NCI-H2107 treated with DMSO at 0.1 percent for 48 hours (cell line): ENCODE measurements around the gene PMP22.
"Not testable (repeated sequence)": the region's sequence is repeated elsewhere in the genome, so short reads cannot be mapped to it uniquely, and the experiment has no call there.

Experiments used
- DNase-seq: peaks from one replicate; lab custom pipeline; 2025; ENCODE audit not compliant: unreplicated experiment; lab: John Stamatoyannopoulos, UW

PMP22 gene

DNA sequence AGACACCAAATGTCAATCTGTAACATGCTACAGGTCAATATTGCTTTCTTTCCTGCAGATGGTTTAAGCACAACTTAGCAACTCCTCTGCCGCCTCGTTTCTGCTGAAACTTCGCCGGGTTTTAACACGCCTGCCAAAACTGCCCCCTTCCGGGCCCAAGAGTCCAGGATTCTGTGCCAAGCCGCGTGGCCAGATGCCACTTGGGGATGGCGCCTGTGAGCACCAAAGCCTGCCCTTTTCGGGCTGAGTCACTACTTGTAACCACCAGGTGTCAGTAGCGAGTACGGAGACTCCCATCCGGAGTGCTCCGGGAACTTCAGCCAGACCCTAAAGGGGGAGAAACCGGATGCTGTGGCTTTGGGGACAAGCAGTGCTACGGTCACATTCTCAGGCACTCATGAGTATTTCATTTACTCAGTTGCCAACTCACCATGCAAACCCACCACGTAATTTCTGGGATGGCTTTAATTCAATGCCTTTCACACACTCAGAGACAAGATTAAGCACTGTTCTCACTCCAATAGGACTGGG is 7.8 kb downstream of the PMP22 start:
- peak; percentile 4 for DNase-seq

DNA sequence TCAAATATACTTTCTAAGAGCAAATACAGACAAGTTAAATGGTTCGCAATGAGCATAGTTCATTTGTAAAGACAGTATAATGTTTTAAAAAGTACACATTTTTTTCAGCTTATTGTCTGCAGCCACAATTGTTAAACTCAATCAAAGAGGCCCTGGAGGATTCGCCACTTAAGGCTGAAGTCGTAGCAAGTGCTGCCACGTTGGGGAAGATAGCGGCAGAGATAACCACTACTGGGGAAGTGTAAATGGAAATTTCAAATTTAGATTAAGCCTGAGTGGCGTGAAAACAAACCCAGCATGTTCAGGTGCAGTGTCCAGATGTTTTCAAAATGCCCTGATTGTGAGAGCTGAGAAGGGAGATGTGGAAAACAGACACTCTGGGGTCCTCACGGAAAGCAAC is 8.4 kb downstream of the PMP22 start:
- DNase-seq: no peak

DNA sequence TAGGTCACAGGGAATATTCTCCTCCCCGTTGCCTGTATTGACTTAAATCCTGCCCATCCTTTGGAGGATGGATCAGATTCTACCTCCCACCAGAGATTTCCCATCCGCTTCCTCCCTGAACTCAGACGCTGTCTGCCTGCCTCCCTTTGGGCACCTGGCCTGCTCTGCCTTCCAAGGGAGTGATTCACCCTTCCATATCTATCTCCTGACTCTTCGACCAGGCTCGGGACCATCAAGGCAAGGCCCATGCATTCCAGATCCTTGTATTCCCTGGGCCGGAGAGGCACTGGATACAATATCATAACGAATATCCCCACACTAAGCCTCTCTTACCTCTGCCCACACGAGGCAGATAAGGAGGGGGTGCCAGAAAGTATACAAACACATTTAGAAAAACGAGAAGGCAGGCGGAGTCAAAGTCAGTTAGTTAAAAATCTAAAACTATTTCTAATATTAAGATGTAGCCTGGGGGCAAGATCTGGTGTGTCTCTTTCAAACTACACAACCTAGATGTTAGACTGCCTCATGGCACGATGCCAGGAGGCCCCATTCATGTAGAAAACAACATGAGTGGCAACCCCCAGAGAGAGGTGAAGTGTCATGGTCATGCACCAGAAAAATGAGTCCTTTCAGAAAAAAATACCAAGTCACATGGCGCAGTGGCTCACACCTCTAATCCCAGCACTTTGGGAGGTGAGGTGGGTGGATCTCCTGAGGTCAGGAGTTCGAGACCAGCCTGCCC is 9.2 kb downstream of the PMP22 start:
- DNase-seq: no peak

DNA sequence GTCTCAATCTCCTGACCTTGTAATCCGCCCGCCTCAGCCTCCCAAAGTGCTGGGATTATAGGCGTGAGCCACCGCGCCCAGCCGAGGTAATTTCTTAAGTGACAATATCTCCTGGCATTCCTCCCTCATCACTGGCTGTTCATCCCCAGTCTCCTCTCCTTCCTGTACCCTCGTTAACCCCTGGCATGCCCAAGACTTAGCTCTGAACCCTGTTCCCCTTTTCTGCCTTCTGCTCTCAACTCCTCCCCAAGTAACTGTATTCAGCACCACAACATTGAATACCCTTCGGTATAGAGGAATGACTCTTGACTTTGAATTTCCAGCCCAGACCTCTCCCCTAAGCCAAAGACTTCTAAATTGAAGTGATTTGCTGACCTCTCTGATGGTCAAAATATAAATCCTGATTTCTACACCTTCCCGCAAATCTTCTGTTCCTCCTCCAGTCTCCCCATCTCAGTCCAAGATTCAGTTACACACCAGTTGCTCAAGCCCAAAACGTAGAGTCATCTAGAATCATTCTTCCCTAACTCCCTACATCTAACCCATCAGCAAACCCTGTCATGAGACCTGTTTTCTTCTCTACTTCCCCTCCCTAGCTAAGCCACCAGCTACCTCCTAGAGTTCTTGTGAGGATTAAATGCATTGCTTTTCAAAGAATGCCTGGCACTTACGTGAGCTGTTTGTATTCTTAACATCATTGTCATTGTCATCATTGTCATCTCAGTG is 14.8 kb downstream of the PMP22 start:
- no peak for DNase-seq

DNA sequence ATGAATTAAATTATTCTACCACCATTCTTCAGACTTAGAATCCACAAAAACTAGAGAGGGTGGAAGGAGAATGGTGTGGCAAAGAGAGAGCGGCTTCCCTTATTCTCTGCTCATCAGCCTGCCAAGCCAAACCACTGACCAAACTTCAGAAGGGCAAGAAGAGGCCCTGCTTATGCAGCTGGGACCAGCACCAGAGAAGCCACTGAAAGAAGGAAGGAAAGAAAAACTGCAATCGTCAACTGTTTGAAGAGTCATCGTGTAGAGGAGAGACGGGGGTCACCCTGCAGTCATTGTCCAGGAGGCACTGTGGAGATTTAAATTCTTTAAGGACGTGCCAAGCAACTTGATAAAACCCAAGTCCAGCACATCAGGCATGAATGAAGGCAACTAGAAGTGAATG is 15.6 kb downstream of the PMP22 start:
- no peak for DNase-seq

DNA sequence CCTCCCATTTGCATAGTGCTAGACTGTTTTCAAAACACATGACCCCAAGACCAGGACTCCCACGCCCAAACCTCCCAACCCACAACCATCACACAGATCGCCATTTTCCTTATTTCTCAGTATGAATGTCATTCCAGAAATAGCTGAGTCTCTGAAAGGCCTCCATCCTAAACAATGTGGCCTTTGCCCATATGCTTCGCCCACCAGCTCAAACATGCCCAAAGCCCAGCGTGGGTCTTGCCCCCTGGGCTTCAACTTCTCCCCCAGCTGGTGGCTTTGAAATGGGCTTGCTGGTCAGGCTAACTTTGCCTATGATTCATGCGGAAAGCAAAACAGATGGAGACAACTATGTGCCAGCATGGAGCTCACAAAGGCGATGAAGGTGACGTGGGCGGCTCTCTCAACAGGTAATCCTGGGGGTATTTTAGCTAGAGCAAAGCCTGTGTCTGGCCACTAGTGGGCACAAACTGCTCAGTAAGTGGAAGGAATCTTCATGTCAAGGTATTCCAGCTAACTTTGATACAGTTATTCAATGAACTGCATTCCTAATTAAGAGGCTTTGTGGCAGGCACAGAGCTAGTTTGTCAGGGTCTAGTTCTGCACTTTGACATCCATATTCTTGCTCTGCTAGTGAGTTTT is 17.1 kb downstream of the PMP22 start:
- DNase-seq: no peak

DNA sequence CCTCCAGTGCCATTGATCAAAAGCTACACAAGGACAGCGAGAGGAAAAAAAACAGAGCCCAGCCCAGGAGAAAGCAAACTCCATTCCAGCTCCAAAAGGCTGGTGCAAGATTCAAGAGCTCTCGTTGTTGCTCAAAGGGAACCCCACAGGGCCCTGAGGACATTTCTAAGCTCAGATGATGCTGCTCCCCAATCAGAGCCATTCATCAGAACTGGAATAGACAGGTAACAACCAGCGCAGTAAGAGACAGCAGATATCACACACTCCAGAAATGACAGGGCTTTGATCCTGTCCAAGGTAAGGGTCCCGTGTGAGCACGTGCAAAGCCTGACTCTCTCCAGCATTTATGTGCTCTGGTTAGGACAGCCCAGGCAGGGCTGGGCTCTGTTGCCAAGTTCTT is 20.1 kb downstream of the PMP22 start:
- no peak for DNase-seq

DNA sequence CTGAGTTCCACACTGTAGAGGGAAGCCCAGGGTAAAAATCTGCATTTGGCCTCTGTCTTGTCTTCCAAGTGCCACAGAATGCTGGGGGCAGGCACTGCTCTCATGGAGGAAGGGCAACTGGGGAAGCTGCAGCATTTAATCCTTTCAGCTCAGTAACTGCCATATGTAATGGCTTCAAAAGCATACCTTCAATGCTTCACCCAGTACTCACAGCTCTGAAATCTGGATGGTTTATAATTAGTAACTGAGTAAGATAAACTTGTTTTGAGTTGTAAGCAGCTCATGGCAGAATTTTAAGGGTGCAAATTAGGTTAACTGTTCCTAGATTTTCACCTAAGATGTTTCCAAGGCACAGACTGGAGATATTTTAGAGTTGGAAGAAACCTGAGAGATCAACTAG is 24.5 kb downstream of the PMP22 start:
- no peak for DNase-seq

DNA sequence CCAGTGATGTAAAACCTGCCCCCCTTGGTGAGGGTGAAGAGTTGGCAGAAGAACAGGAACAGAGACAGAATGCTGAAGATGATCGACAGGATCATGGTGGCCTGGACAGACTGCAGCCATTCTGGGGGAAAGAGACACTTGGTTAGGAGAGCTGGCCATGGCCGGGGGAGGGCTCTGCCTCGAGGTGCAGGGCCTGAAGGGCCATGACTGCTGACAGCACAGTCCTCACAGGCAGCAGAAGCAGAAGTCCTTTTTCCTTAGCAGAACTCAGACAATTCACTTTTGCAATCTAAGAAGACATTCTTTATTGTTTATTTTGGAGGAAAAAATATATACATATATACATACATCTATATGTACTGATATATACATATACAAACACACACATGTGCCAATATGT is 25.6 kb downstream of the PMP22 start:
- no peak for DNase-seq

DNA sequence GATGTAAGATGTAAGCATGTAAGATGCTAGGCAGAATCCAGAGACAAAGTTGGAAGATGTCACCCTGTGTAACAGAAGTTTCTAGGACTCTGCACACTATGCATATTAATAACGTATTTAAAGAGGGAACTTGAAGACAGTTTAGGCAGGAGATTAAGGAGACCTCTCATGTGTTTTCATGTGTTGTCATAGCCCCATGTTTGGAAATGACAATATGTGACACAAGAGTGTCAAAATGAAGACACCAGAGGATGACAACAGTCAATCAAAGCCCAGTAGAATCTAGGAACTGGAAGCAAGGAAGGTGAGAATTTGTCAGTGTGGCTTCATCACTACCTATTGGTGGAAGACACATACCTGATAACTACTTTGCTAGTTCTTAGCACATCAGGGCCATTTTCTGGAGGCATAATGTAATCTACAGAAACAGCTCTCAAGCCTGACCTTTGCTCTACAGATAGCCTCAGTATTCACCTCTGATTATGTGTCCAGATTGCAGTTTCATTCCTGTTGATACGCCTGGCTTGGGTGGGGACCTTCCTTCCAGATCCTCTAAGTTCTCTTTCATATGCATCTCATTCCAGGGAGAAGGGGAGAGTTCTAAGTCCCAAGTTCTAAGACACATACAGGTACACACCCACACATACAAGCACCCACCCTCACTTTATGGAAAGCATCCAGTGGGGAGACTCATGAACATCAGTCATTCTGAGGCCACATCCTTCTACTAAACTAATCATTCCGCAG is 26.3 kb downstream of the PMP22 start:
- no peak for DNase-seq

DNA sequence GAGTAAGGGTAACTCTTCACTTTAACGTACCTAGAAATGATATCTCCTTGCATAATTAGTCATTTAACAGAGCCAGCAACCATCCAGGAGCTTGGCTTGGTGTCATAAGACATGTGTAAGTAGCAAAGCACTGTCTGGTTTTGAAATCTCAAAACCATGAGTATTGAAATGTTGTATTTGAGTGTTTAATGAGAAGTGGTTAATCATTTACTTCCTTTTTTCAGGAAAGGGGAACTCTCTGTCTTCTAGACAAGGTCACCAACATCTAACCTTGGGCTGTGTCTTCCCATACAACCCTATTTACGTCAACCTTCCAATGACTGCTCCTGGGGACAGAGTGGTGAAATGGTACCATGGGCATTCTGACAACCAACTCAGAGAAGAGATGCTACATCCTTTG is 27.1 kb downstream of the PMP22 start:
- no peak for DNase-seq

DNA sequence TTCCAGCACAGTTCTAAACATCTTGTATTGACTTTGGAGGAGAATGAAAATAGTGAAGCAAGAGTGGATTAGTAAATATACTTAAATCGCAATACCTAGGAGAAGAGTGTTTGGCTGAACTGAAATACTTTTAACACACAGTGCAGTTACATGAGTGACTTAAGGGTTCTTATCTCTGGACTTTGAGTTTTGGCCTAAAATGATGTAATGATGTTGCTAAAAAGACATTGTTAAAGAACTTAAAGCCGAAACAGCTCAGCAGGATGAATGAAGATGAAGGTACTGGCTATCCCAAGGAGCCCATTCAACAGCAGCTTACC is 28.1 kb downstream of the PMP22 start:
- DNase-seq: no peak

DNA sequence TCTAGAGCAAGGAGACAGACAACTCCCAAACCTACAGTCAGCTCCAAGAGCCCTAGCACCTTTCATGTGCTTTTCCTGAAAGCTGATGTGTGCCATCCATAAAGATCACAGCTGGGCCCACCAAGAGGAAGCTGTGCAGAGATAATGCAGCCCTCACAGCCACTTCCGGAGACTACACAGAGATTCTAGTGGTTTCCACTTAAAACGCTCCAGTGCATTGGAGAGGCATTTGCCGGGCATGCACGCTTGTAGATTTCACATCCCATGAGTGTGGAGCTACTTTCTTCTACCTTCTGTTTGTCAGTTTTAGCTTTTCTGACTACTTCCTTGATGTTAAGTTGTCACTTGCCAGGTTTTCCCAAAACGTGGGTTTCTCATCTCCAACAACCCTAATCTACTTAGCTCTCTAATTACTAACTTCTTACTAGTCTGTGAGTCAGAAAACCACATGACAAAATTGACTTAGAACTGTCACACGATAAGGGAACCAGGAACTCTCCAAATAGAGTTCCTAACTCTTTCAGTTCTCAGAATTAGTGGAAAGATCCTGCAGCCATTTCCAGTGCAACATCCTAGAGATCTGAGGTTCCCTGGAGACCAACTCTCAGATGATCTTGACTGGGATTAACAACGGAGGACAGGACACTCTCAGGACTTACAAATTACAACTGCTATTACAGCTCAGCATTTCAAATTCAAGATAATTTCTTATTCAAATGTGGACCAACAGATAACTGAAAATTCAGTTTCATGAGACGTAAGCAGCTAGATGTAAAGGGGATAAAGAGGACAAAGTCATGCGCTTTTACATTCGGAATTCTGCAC is 28.6 kb downstream of the PMP22 start:
- DNase-seq: no peak

DNA sequence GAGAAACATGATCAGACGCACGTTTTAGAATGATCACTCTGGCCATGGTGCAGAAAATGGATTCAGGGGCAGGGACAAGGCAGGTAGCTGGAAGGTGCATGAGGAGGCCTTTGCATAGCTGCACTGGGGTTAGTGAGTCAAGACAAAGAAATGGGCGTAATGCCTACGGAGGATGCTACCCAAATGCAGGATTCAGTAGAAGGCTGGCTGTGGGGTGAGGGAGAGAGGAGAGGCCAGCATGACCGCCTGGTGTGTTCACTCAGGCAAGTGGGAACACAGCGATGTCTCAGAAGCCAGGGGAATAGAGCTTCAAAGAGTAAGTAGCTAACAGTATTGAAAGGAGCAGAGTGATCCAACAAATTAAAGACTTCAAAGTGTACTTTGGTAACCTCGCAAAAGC is 31.2 kb downstream of the PMP22 start:
- no peak for DNase-seq

DNA sequence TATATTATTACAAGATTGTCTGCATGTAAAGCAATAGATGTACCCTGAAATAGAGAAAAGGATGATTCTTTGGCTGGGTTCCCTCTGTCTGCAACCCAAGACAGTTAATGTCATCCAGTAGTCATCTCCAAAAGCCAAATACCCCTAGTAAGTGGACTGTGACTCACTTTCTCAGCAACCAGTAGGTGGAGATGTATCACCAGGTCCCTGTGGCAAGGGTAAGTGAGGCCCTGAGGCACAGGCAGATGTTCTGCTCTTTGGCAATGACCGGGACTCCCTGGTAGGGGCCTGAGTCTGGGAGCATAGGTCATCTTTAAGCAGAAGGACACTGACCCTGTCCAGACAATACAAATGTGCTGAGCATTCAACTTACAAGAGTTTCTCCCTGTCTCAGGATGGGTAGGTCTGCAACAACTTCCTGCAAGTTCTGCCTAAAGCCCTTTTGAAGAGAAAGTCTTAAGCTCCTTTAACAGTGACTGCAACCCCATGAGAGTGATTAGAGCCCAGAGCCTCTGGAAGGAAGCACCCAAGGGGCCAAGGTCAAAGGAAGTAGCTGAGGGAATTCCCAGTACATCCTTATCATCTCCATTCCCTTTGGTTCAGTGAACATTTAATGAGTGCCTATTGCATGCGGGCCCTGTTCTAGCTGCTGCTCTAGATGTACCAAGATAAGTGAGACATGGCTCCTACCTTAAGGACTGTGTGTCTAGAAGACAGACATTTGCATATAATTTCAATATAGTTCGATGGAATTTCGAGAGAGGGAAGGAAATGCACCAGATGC is 31.9 kb downstream of the PMP22 start:
- no peak for DNase-seq

DNA sequence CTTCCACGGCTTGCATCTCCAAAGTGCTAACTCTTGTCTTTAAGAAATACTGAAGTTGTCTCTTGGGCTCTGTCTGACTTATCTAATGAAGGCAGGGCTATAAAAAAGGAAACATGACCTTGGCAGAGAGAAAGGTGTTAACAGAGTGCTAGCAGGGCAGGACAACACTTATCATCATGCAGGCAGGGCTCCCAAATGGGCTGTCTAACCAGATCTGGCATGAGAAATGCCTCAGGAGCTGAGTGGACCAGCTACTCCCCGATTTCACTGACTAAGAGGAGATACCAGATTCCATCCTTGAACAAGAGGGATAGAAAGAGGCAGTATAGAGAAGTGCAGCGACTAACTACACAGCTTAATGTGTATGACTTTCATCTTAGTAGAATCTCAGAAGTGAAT is 32.6 kb downstream of the PMP22 start:
- no peak for DNase-seq

DNA sequence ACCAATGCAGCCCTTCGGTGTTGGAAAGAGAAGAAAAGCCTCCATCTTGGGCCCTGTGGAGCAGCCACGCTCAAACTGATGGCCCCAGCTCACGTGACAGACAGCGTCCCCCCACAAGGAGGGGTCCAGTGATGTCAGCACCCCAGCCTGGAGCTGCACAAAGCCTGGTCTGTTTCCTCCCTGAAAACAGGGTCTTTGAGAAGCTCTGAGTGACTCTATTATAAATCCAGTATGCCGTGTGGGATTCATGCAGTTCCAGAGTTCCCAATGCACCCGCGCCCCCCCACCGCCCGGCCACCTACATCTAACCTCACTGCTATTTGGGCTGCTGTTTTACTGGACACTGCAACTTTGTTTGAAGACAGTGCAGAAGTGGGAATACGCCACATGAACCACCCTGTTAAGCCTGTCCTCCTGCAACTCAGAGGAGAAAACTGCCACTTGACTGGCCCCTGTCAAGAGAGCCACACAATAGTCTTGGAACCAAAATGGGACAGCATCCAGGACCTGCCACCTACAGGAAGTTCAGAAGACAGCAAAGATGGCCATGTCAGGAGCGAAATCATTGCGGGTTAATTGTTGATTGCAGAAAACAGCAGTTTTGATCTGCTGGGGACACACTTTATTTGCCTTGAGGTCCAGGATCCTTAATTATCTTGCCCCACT is 33.1 kb downstream of the PMP22 start:
- no peak for DNase-seq

DNA sequence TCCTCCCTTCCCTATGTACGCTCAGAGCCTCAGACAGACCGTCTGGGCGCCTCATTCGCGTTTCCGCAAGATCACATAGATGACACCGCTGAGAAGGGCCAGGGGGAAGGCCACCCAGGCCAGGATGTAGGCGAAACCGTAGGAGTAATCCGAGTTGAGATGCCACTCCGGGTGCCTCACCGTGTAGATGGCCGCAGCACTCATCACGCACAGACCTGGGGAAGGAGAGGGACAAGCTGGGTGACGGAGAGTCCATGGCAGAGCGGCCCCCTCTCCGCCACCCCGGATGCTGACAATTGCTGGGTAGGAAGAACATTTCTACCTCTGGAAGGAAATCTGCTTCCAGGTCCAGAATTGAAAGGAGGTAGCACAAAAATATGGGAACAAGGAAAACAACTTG is 34.3 kb downstream of the PMP22 start:
- no peak for DNase-seq

DNA sequence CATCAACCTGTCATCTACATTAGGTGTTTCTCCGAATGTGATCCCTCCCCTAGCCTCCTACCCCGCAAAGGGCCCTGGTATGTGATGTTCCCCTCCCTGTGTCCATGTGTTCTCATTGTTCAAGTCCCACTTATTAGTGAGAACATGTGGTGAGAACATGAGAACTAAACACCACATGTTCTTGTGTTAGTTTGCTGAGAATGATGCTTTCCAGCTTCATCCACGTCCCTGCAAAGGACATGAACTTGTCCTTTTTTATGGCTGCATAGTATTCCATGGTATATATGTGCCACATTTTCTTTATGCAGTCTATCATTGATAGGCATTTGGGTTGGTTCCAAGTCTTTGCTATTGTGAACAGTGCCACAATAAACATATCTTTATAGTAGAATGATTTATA is 43.3 kb downstream of the PMP22 start:
- DNase-seq: not testable (repeated sequence)
